ENCODE results near the gene RPL13. TPM values are rescaled to one million over a fixed set of nuclear protein-coding genes. Genes with fewer than 3 reads are reported as not detected.

RPL13 gene
- total and polyA plus RNA-seq, 12 donors, result 786 to 7,398 (median 999) TPM

DNA sequence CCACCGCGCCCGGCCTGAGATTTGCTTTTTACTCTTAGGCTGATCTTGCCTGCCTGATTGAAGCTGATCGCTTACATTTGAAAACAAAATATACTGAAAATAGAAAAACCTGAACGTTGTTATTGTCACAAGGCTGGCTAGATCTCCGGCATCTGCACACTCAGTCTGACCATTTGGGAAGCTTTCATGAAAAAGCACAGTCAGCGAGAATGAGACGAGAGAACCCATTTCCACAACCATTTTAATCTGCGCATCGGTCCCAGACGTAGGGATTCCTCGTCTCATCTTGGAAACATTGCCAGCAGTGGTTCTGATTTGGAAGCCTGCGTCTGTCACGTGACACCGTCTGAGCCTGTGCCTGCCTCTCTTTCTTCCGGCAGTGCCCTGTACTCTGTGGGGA, 31.4 kb upstream of the RPL13 start:
- Histone ChIP-seq H3K27ac (no peak overlapping the region), H3K9me3 (no peaks in the 10 kb centered on the region), H3K4me3 (no peak overlapping the region), H3K36me3 (peaks cover 0 to 100% (median 61%) of the 10 kb centered on the region in 9 donors), H3K27me3 (no peaks in the 10 kb centered on the region), H3K4me1 (peaks cover 6 to 44% (median 20%) of the 10 kb centered on the region in 9 donors)
- ATAC-seq (no peak), DNase-seq (no peak)
- intact Hi-C loops (cut with DNase I), result no loop called here
- TF ChIP-seq, protein P1, sequence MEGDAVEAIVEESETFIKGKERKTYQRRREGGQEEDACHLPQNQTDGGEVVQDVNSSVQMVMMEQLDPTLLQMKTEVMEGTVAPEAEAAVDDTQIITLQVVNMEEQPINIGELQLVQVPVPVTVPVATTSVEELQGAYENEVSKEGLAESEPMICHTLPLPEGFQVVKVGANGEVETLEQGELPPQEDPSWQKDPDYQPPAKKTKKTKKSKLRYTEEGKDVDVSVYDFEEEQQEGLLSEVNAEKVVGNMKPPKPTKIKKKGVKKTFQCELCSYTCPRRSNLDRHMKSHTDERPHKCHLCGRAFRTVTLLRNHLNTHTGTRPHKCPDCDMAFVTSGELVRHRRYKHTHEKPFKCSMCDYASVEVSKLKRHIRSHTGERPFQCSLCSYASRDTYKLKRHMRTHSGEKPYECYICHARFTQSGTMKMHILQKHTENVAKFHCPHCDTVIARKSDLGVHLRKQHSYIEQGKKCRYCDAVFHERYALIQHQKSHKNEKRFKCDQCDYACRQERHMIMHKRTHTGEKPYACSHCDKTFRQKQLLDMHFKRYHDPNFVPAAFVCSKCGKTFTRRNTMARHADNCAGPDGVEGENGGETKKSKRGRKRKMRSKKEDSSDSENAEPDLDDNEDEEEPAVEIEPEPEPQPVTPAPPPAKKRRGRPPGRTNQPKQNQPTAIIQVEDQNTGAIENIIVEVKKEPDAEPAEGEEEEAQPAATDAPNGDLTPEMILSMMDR (IDR thresholded peaks at IDR 0.05), result no peak
- WGBS, 2 donors, result 78 to 87% methylated on average over 16 of the region's 16 CpGs

DNA sequence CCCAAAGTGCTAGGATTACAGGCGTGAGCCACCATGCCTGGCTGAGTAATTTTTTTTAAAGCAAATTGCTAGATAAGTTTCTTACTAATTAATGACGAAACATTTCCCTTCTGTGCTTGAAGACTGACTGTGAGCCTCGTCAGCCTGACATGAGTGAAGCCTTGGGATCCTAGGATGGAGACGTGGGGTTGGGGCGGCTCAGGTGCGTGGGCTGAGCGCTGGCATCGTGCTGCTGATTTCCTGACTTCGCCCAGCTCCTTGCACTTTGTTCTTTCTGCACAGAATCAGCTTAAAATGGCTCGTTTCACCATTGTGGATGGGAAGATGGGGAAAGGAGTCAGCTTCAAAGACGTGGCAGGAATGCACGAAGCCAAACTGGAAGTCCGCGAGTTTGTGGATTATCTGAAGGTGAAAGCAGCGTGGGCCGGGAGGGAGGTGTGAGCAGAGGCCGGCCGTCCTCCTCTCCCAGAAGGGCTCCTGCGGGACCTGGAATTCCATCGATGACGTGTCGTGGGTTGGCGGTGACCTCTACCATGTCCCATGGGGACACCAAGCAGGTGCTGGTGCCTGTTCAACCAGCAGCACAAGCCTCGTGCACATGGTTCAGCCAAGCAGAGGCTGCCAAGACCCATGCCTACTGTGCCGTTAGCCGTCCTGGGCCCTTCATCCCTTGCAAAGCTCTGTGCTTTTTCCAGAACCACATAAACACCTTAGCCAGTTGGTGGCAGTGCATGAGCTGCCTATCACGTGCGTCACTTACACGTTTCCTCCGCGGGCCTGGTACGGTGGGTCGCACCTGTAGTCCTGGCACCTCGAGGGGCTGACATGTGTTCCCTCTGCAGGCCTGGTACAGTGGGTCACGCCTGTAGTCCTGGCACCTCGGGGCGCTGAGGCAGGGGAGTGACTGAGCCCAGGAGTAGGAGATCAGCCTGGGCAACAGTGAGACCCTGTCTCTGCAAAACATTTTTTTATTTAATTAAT, 29.8 kb upstream of the RPL13 start:
- H3K36me3 ChIP-seq, result peaks cover 0 to 100% (median 72%) of the 10 kb centered on the region in 9 donors
- ATAC-seq, result no peak
- no peak overlapping the region for H3K27ac ChIP-seq
- H3K27me3 ChIP-seq, result no peaks in the 10 kb centered on the region
- 89 to 93% methylated on average over 37 of the region's 37 CpGs for WGBS, 2 donors
- H3K4me3 ChIP-seq, result no peak overlapping the region
- TF ChIP-seq, protein P1 (IDR thresholded peaks at IDR 0.05), result no peak
- H3K4me1 ChIP-seq, result peaks cover 4 to 38% (median 18%) of the 10 kb centered on the region in 9 donors
- intact Hi-C loops (cut with DNase I), result no loop called here
- no peak for DNase-seq
- no peaks in the 10 kb centered on the region for H3K9me3 ChIP-seq

DNA sequence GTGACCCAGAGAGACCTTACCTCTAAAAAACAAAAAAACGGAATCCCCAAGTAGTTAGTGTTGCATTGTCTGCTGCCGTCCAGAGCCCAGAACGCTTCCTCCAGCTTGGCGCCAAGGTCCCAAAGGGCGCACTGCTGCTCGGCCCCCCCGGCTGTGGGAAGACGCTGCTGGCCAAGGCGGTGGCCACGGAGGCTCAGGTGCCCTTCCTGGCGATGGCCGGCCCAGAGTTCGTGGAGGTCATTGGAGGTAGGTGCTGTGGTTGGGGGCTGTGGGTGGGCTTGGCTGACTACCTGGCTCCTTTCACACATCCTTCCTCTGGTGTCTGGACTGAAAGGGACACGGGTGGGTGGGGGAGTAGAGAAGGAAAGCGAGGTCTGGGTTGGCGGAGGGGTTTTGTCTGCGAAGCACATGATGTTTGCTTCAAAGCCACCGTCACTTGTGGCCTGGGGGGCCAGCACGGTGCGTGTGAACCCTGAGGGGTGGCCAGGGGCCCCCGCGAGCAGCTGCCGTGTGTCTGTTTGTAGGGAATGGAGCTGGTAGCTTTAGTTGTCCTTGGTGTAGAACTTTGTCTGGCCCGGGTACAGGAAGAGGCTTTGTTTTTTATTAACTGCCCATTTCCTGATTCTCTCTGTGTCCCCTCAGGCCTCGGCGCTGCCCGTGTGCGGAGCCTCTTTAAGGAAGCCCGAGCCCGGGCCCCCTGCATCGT, 28.5 kb upstream of the RPL13 start:
- DNase-seq, result no peak
- no peaks in the 10 kb centered on the region for H3K9me3 ChIP-seq
- TF ChIP-seq, protein P1 (IDR thresholded peaks at IDR 0.05), result no peak
- peaks cover 3 to 34% (median 17%) of the 10 kb centered on the region in 9 donors for H3K4me1 ChIP-seq
- no peak overlapping the region for H3K4me3 ChIP-seq
- peaks cover 0 to 93% (median 65%) of the 10 kb centered on the region in 9 donors for H3K36me3 ChIP-seq
- no peaks in the 10 kb centered on the region for H3K27me3 ChIP-seq
- 74 to 80% methylated on average over 31 of the region's 31 CpGs for WGBS, 2 donors
- ATAC-seq, result peak in 2 of 8 donors; percentile 8 to 28
- H3K27ac ChIP-seq, result peak overlapping the region in 1 of 10 donors; percentile 19
- intact Hi-C loops (cut with DNase I), result no loop called here

GRCh38 chr16:89534252-89534756, 26.2 kb upstream of the RPL13 start:
- WGBS, 2 donors, result 51 to 62% methylated on average over 11 of the region's 11 CpGs
- Histone ChIP-seq H3K4me3 (peak overlapping the region in 1 of 10 donors; percentile 5), H3K27ac (peak overlapping the region in 5 of 10 donors; percentile 9 to 82 (median 33)), H3K9me3 (no peaks in the 10 kb centered on the region), H3K36me3 (peaks cover 0 to 93% (median 56%) of the 10 kb centered on the region in 9 donors), H3K4me1 (peaks cover 3 to 34% (median 17%) of the 10 kb centered on the region in 9 donors), H3K27me3 (no peaks in the 10 kb centered on the region)
- TF ChIP-seq, protein P1 (IDR thresholded peaks at IDR 0.05), result no peak
- DNase-seq (peak in 1 of 2 donors; percentile 20), ATAC-seq (peak in 6 of 8 donors; percentile 67 to 82 (median 71))
- intact Hi-C loops (cut with DNase I), result no loop called here

All from heart right ventricle (tissue), 16 donors.